SK-N-DZ (cell line): ENCODE data around the gene SCAMP1.
"Not testable (repeated sequence)": the region's sequence is repeated elsewhere in the genome, so short reads cannot be mapped to it uniquely, and the experiment has no call there.

Source experiments
- DNase-seq: peaks from one replicate; pipeline ENCODE4 v3.0.0-alpha.2; 2015; ENCODE audit warnings: low spot score

SCAMP1 gene

DNA sequence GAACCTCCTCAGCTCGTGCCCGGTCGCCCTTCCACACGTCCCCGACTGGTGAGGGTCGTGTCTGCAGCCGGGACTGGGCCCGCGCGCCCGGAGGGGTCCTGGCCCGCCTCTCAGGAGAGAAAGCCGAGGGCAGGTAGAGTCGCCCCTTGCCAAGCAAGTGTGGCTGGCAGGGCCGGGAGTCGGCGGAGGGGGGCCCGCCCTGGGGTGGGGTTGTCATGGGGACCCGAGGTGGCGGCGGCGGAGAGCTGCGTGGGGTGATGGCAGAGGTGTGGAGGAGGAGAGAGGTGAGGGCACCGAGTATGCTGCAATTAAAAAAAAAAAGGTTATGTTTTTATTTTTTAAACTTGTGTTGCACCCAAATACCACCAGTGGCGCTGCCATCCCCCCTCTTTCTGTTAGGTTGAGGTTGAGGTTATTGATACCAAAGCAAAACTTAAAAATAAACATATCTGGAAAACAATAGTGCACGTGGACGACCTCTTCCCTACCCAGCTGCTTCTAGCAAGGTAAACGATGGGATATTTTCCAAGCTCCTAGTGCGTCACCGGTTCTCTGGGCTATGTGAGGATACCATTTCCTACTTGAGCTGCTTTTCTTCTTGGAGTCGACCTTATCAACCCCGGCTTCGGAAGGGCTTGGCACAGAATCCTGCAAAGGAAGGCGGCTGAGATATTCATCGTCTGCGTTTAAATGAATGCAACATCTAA, 660 bp downstream of the SCAMP1 start:
- DNase-seq = peak; percentile 51

DNA sequence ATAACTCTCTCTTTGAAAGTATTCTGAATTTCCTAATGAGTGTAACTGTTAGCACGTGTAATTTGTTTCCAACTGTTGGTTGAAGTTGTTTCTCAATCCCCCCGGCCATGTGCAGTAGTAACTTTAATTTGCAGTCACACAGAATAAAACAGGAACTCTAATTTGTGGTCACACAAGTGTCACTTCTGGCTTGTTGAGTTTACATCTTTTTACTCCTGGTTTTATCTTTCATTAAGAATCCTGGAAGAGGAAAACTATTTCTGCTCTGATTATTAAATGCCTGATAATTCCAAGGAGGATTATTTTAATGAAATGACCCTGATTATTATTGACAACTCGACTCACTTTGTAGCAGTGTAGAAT, 1.2 kb downstream of the SCAMP1 start:
- DNase-seq = no peak

DNA sequence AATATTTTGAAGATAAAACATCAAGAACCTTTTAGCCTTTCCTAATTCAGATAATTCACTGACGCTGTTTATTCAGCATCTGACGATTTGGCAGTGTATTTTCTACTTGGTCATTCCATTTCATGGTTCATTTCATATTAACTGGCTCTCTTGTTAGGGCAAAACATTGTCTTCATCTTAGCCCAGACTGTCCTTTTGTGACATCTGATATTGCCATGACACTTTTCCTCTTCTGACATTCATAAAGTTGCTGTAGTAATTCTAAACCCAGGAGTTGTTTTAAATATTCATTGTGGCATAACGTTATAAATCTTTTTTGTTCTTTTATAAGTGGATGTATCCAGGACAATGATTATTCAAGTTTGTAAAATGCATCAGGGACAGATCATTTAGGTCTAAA, 1.8 kb downstream of the SCAMP1 start:
- DNase-seq = no peak

DNA sequence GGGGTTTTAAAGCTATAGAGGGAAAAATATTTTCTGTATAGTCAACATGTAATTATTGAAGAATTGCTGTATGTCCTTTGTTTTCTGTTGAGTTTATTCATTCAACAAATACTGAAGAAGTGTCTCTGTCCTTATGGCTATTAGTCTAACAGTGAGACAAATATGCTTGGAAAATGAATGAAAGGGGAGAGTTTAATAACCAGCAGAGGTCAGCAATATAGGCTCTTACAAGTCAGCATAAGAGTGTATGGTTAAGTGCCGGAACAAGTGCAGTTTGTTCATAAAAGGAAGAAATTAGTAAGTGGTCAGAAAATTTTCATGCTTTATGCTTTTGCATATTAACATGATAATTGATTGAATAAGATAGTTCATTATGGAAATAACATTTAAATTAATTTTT, 3.6 kb downstream of the SCAMP1 start:
- DNase-seq = no peak

DNA sequence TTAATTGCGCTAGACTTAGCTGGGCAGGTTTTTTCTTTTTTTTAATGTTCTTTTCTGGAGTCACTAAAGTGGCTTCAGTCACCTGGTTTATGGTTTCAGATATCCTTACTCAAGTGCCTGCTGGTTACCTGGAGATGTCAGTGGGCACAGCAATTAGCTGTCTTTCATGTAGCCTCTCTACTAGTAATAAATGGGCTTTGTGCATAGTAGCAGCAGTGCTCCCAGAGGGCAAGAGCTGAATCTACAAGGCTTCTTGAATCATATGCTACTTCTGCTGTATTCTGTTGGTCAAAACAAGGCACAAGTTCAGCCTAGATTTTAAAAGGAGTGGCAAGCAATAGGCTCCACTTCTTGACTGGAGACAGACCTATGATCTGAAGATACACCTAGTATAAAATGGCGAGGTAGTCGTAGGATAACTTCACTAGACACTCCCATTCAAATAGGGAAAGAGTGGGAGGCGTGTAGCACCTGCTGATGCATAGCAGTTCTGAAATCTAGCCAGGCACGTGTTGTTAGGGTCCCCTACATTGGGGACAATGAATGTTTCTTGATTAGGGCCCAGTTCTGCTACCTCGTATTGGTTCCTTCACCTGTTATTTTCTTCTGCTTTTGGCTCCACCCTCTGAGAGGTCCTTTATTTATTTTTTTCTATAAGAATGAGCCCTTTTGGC, 7.0 kb downstream of the SCAMP1 start:
- DNase-seq = no peak

GRCh38 chr5:78369680-78370079, 9.3 kb downstream of the SCAMP1 start:
- DNase-seq = no peak

GRCh38 chr5:78373231-78373630, 12.8 kb downstream of the SCAMP1 start:
- no peak for DNase-seq

DNA sequence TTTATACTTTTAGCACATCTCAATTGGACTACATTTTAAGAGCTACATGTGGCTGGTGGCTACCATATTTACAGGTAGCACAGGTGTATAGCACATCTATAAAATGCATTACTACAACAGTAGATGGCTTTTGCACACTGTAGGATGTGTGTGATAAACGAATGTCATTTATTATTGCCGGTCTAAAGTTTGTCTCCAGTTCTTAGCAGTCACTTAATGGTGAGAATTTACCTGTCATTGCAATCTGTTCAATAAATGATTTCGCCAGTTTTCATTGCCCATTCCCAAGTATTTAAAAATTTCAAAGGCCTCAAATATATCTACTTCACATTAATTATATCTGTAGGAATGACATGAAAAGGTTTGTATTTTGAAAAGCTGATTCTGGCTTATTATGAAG, 15.9 kb downstream of the SCAMP1 start:
- no peak for DNase-seq

DNA sequence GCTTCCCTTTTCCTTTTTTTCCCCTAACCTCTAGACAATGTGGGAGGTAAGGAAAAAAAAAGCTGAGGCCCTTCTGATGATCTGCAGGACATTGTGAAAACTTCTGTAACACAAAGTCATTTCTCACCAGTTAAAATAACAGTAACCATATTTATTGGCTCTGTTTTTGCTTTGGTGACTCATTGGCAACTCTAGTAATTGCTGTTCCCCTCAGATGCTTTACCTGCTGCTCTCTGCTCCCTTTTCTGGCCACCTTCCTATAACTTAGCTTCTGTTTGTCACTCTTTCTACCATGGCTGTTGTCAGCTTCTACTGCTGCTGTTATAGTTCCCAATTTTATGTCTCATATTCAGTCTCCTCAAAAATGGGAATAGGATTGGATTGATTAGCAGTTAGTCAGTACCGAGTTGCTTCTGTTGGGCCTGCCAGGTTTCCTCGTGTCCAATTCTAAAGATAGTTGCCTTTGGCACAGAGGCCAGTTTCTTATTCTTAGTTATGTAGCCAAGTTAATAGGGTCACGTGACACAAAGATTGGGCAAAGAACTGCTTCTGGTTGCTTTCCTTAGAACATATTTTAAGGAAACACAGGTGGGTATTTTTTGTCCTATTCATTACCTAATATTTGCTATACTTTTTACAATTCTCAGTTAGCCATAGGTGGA, 16.8 kb downstream of the SCAMP1 start:
- no peak for DNase-seq

- DNase-seq = no peak
These were observed 17.3 kb downstream of the SCAMP1 start for GRCh38 chr5:78377718-78378105.

DNA sequence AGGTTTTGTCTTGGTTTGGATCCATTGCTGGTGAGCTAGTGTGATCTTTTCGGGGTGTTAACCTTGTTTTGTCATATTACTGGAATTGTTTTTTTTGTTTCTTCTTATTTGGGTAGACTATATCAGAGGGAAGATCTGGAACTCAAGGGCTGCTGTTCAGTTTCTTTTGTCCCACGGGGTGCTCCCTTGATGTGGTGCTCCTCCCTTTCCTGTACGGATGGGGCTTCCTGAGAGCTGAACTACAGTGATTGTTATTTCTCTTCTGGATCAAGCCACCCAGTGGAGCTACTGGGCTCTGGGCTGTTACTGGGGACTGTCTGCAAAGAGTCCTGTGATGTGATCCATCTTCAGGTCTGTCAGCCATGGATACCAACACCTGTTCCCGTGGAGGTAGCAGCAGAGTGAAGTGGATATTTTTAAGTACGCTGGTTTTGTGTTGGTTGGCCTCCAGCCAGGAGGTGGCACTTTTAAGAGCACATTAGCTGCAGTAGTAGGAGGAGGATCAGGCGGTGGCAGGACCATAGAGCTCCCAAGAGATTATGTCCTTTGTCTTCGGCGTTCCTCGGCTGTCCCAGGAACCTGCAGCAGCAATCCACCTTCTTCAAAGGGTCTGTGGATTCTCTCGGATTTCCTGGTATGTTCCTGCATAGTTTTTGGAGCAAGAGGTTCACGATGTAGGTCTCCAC, 27.2 kb downstream of the SCAMP1 start:
- no peak for DNase-seq

DNA sequence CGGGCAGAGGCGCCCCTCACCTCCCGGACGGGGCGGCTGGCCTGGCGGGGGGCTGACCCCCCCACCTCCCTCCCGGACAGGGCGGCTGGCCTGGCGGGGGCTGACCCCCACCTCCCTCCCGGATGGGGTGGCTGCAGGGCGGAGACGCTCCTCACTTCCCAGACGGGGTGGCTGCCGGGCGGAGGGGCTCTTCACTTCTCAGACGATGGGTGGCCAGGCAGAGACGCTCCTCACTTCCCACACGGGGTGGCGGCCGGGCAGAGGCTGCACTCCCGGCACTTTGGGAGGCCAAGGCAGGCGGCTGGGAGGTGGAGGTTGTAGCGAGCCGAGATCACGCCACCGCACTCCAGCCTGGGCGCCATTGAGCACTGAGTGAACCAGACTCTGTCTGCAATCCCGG, 30.9 kb downstream of the SCAMP1 start:
- not testable (repeated sequence) for DNase-seq

DNA sequence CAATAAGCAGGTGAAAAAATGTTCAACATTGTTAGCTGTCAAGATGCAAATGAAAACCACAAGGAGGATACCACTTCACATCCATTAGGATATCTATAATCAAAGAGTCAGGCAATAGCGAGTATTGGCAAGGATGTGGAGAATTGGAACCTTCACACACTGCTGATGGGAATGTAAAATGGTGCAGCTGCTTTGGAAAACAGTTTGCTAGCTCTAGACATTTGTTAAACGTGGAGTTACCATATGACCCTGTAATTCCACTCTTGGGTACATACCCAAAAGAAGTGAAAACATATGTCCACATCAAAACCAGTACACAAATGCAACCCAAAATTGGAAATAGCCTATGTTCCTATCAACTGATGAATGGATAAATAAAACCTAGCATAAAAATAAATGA, 37.4 kb downstream of the SCAMP1 start:
- no peak for DNase-seq

DNA sequence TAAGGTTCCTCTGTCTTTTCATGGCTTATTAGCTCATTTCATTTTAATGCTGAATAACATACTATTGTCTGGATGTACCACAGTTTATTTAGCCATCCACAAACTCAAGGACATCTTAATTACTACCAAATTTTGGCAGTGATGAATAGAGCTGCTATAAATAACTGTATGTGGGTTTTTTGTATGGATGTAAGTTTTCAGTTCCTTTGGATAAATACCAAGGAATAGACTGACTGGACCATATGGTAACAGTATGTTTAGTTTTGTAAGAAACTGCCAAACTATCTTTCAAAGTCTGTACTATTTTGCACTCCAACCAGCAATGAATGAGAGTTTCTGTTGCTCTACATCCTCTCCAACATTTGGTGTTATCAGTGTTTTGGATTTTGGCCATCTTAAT, 38.7 kb downstream of the SCAMP1 start:
- DNase-seq = no peak

GRCh38 chr5:78404682-78405293, 44.4 kb downstream of the SCAMP1 start:
- no peak for DNase-seq

DNA sequence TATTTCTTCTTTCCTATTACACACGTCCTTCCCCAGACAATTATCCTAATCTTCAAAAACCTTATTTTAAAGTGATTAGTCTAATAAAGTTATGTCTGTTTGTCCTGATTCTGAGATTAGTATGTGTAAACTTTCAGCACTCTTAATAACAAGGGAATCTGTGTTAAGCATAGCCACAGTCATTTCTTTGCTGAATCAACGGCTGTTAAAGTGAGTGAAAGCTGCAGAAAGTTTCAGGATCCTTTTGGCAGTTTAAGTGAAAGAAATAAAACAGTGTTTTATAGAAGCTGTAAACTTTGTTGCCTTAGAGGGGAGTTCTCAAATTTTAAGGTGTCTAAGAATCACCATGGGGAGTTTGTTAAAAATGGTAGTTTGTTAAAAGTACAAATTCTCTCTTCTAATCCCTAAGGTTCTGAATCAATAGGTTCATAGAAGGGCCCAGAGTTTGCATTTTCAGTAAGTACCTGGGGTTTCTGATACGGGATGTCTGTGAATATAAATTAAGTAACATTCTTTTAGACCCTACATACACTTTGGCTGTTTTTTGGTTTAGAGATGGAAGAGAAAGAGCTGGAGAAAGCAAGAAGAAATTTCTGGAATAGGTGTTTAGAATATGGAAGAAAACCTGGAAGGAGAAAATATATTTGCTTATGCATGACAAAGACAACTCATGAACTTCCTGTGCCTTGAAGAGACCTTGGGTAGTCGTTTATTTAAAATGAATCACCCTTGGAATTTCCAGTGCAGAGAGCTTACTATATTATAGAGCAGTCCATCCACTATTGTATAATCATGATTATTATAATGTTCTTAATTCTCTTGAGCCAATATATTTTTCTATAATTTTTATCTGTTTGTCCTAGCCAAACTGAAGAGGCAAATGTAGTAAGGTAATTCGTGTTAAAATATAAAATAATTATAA, 45.7 kb downstream of the SCAMP1 start:
- no peak for DNase-seq

GRCh38 chr5:78407458-78407857, 47.0 kb downstream of the SCAMP1 start:
- DNase-seq = no peak

DNA sequence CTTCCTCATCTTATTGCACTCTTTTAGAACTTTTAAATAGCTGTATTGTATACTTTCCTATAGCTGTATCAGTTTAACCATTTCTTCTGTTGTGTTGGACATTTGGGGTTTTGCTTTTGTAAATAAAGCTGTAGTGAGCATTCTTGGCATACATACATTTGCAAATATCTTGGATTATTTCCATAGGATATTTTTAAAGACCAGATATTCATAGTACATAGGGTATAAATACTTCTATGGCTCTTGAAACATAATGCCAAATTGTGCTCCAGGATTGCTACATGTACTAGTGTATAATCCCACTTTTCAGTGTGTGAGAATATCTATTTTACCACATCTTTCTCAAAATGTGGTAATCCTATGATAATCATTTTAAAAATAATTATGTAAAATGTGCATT, 51.2 kb downstream of the SCAMP1 start:
- DNase-seq = no peak

- no peak for DNase-seq
These were observed 56.4 kb downstream of the SCAMP1 start for GRCh38 chr5:78416677-78417425.

DNA sequence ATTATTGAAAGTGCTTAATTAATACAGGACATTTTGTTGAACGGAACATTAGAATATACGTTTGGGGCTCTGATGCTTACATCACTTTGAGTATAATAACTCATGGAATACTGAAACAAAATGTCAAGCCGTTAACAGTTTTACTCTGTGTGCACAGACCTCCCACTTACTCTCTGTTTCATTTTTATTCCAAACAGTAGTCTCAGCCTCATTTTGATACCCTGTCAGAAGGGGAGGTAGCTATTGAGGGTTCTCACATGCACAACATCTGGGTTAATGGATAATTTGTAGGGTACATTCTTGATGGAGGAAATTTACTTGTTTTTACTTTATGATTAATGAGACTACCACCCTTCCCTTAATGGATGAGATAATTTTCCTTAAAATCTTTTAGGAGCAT, 59.0 kb downstream of the SCAMP1 start:
- DNase-seq = no peak
